Measurements from ENCODE around the gene USP54.

USP54 gene

DNA sequence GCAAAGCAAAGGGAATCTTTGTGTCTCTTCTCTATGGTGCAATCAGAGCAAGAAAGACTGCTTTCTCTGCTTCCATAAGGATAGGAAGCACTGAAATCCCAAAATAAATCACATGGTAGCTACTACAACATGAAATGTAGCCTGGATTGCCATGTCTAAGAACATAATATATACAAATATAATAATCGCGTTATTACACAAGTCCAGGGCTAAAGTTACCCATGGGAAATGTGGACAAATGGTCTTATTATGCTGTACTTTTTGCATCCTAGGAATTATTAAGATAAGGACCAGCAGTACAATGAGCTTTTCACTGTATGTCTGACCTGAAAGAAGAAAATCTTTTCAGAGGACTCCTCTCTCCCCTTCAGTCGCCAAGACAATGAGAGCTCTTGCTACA is 71.8 kb downstream of the USP54 start:
- ChIA-PET CTCF (interaction anchor here (0.6 to 1.7 kb wide), 2 partner anchors 10 to 201 kb away, joined by 3 to 7 read pairs; no protein-coding TSS in a partner anchor), POLR2A (no interaction called here)
- no peak for DNase-seq (ENCODE audit: extremely low spot score)
- TF ChIP-seq FOXA1 (IDR thresholded peaks at IDR 0.05) (no peak), ZNF384 (IDR thresholded peaks at IDR 0.05) (no peak), BHLHE40 (IDR thresholded peaks at IDR 0.05; ENCODE audit: borderline replicate concordance) (no peak), CTBP1 (IDR thresholded peaks at IDR 0.05; ENCODE audit: borderline replicate concordance) (no peak)

DNA sequence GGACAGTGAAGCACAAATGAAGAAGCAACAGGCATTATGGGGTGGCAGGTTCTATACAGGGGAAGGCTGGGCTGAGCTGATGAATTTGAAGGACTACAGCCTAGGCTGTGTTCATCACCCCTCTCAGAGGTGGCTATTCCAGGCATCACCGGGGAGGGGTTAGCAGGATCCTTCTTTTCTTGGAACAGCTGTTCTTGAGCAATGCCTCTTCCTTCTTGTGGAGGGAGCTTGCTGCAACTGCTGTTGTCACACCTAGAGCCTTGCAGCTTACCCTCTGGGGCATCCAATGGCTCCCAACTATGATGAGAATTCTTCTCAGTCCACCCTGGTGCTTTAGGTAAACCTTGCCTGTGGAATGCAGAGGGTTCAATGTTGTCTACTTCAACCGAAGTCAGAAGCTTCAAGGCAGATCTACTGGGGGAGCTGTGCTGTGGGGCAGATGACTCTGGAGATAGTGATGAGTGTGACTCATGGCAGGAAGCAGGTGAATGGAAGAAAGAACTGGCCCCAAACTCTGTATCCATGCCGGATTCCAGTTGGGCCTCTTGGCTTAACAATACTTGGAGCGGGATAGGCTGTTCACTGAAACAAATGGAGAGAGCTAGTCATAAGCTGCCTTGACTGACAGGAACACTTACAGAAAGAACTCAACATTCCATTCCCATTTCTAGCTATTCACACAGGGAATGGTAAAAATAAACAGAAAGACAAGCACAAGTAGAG is 73.8 kb downstream of the USP54 start:
- ChIA-PET CTCF (no interaction called here), POLR2A (interaction anchor here (1.1 to 1.5 kb wide), 2 partner anchors 22 to 108 kb away, joined by 4 to 5 read pairs; partner anchors contain the start of gene PPP3CB)
- TF ChIP-seq SP1 (IDR thresholded peaks at IDR 0.05) (no peak), CTBP1 (IDR thresholded peaks at IDR 0.05; ENCODE audit: borderline replicate concordance) (no peak), BHLHE40 (IDR thresholded peaks at IDR 0.05; ENCODE audit: borderline replicate concordance) (no peak)
- no peak for DNase-seq (ENCODE audit: extremely low spot score)

DNA sequence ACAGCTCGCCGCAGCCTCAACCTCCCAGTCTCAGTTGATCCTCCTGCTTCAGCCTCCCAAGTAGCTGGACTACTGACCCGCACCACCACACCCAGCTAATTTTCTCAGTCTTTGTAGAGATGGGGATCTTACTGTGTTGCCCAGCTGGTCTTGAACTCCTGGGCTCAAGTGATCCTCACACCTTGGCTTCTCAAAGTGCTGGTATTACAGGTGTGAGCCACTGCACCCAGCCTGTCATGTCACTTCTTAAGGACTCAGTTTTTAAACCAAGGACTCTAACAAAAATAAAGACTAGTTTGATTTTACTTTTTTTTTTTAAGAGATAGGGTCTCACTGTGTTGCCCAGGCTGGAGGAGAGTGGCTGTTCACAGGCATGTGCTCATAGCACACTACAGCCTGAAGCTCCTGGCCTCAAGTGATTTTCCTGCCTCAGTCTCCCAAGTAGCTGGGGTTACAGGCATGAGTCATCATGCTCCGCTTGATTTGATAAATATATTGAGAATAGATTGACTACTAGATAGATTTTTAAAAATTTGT is 78.9 kb downstream of the USP54 start:
- POLR2A ChIA-PET = interaction anchor here (1.4 kb wide), 1 partner anchor 17 kb away, joined by 8 read pairs; the partner anchor contains the start of gene PPP3CB
- CTCF ChIA-PET = no interaction called here

DNA sequence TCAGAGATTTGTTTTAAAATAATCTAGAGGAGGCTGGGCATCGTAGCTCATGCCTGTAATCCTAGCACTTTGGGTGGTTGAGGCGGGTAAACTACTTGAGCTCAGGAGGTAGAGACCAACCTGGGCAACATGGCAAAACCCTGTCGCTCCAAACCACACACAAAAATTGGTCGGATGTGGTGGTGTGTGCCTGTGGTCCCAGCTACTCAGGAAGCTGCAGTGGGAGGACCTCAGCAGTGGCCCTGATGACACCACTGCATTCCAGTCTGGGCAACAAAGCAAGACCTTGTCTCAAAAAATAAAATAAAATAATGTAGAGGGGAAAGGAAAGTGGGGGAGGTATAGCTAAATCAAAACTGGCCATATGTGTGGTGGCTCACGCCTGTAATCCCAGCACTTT is 81.4 kb downstream of the USP54 start:
- TF ChIP-seq FOXK2 (IDR thresholded peaks at IDR 0.05) = no peak
- TF ChIP-seq SP1 (IDR thresholded peaks at IDR 0.05) = no peak
- no peak for TF ChIP-seq ARNT (IDR thresholded peaks at IDR 0.05)
- TF ChIP-seq, protein P1, sequence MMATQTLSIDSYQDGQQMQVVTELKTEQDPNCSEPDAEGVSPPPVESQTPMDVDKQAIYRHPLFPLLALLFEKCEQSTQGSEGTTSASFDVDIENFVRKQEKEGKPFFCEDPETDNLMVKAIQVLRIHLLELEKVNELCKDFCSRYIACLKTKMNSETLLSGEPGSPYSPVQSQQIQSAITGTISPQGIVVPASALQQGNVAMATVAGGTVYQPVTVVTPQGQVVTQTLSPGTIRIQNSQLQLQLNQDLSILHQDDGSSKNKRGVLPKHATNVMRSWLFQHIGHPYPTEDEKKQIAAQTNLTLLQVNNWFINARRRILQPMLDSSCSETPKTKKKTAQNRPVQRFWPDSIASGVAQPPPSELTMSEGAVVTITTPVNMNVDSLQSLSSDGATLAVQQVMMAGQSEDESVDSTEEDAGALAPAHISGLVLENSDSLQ (IDR thresholded peaks at IDR 0.05) = no peak
- TF ChIP-seq HDGF (IDR thresholded peaks at IDR 0.05; ENCODE audit: borderline replicate concordance) = no peak
- no peak for TF ChIP-seq NFRKB (IDR thresholded peaks at IDR 0.05)
- ChIA-PET POLR2A (interaction anchor here (0.6 kb wide), 1 partner anchor 14 kb away, joined by 3 read pairs; no protein-coding TSS in a partner anchor), CTCF (interaction anchor here (0.7 kb wide), 1 partner anchor 78 kb away, joined by 3 read pairs; no protein-coding TSS in a partner anchor)
- DNase-seq (ENCODE audit: extremely low spot score) = no peak

More for the DNA sequence above, 78.9 kb downstream of the USP54 start:
- DNase-seq (ENCODE audit: extremely low spot score) = no peak
- TF ChIP-seq NFRKB (IDR thresholded peaks at IDR 0.05) (no peak), LEF1 (IDR thresholded peaks at IDR 0.05; ENCODE audit: borderline replicate concordance) (no peak), FOXA1 (IDR thresholded peaks at IDR 0.05) (no peak), TARDBP (IDR thresholded peaks at IDR 0.05) (no peak), SUZ12 (IDR thresholded peaks at IDR 0.05) (no peak), FOXM1 (IDR thresholded peaks at IDR 0.05; ENCODE audit: borderline replicate concordance) (no peak), BHLHE40 (IDR thresholded peaks at IDR 0.05; ENCODE audit: borderline replicate concordance) (no peak), CTBP1 (IDR thresholded peaks at IDR 0.05; ENCODE audit: borderline replicate concordance) (no peak), ARNT (IDR thresholded peaks at IDR 0.05) (no peak), SP1 (IDR thresholded peaks at IDR 0.05) (no peak), ELF4 (IDR thresholded peaks at IDR 0.05) (no peak), HDGF (IDR thresholded peaks at IDR 0.05; ENCODE audit: borderline replicate concordance) (no peak), FOXK2 (IDR thresholded peaks at IDR 0.05) (no peak), ZNF384 (IDR thresholded peaks at IDR 0.05) (no peak)
- TF ChIP-seq, protein P1 (IDR thresholded peaks at IDR 0.05) = no peak

DNA sequence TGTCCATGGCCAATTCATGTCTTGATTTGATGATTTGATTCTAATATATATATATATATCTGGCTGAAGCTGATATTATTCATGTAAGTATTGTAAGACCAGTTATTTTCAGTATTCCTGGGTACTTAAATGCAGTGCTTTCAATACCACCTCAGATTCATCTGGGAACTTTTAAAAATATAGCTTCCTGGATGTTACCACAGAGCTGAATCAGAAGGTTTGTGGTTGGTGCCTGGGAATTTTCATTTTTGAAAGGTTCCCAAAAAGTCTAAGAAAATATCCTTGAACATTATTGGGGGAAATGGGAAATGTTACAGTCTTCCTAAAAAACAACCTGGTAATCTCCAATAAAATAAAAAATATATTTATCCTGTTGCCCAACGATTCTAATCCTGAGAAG is 84.7 kb downstream of the USP54 start:
- no peak for DNase-seq (ENCODE audit: extremely low spot score)
- POLR2A ChIA-PET = interaction anchor here (1.1 kb wide), 1 partner anchor 10 kb away, joined by 9 read pairs; the partner anchor contains the start of gene PPP3CB
- TF ChIP-seq BHLHE40 (IDR thresholded peaks at IDR 0.05; ENCODE audit: borderline replicate concordance) = no peak
- no peak for TF ChIP-seq LEF1 (IDR thresholded peaks at IDR 0.05; ENCODE audit: borderline replicate concordance)
- TF ChIP-seq, protein P1 (IDR thresholded peaks at IDR 0.05) = no peak
- no peak for TF ChIP-seq ARNT (IDR thresholded peaks at IDR 0.05)
- no peak for TF ChIP-seq ELF4 (IDR thresholded peaks at IDR 0.05)
- TF ChIP-seq ZNF384 (IDR thresholded peaks at IDR 0.05) = no peak
- no peak for TF ChIP-seq FOXA1 (IDR thresholded peaks at IDR 0.05)
- no peak for TF ChIP-seq NFRKB (IDR thresholded peaks at IDR 0.05)
- no peak for TF ChIP-seq TARDBP (IDR thresholded peaks at IDR 0.05)
- TF ChIP-seq SP1 (IDR thresholded peaks at IDR 0.05) = no peak
- TF ChIP-seq CTBP1 (IDR thresholded peaks at IDR 0.05; ENCODE audit: borderline replicate concordance) = no peak
- TF ChIP-seq SUZ12 (IDR thresholded peaks at IDR 0.05) = no peak
- CTCF ChIA-PET = no interaction called here

DNA sequence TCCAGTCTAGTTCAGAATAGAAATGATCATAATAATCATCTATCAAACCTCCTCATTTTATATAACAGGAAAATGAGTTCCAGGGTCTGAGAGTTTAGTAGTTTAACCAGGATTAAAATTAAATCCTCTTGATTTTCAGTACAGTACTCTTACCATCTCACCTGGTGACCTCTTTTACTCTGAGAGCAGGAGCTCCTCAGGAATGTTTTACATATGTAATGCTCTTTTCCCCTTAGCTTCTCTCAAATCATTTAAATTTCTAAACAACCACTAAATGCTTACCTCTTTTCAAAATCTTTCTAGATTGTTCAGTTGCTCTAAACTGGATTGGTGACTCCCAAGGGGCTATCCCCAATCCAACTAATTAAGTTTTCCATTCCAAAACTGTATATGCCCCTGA is 85.1 kb downstream of the USP54 start:
- TF ChIP-seq FOXA1 (IDR thresholded peaks at IDR 0.05) (no peak), FOXK2 (IDR thresholded peaks at IDR 0.05) (no peak), ARNT (IDR thresholded peaks at IDR 0.05) (no peak), BHLHE40 (IDR thresholded peaks at IDR 0.05; ENCODE audit: borderline replicate concordance) (no peak), ZNF384 (IDR thresholded peaks at IDR 0.05) (no peak), SP1 (IDR thresholded peaks at IDR 0.05) (no peak), ELF4 (IDR thresholded peaks at IDR 0.05) (no peak), FOXM1 (IDR thresholded peaks at IDR 0.05; ENCODE audit: borderline replicate concordance) (no peak), L3MBTL2 (conservative IDR thresholded peaks at IDR 0.05) (no peak), NFRKB (IDR thresholded peaks at IDR 0.05) (no peak), CTBP1 (IDR thresholded peaks at IDR 0.05; ENCODE audit: borderline replicate concordance) (no peak), SUZ12 (IDR thresholded peaks at IDR 0.05) (no peak), TARDBP (IDR thresholded peaks at IDR 0.05) (no peak), HDGF (IDR thresholded peaks at IDR 0.05; ENCODE audit: borderline replicate concordance) (no peak), LEF1 (IDR thresholded peaks at IDR 0.05; ENCODE audit: borderline replicate concordance) (no peak)
- TF ChIP-seq, protein P1 (IDR thresholded peaks at IDR 0.05) = no peak
- DNase-seq (ENCODE audit: extremely low spot score) = no peak
- POLR2A ChIA-PET = interaction anchor here (1.1 kb wide), 1 partner anchor 10 kb away, joined by 9 read pairs; the partner anchor contains the start of gene PPP3CB
- CTCF ChIA-PET = no interaction called here

Data from HEK293T (cell line).